Bronchial epithelial cell (primary cell): ENCODE measurements around the gene FAM117A. TPM values are rescaled to one million over a fixed set of nuclear protein-coding genes. Genes with fewer than 3 reads are reported as not detected.

ENCODE experiments used
- DNase-seq: peaks from one replicate; pipeline ENCODE4 v3.0.0-alpha.2; 2010; ENCODE audit warnings: low read depth
- FAIRE-seq: peaks from 2 replicates; lab custom pipeline; 2011; peaks lifted over from hg19 to GRCh38; lab: Jason Lieb, UNC
- H3K27me3 ChIP-seq: 2 replicates; pipeline ENCODE4 v1.5.1; 2011; ENCODE audit warnings: low read length; ENCODE audit not compliant: control insufficient read depth, insufficient read depth
- H3K36me3 ChIP-seq: 2 replicates; pipeline ENCODE4 v1.5.1; 2011; ENCODE audit warnings: low read length; ENCODE audit not compliant: control insufficient read depth, insufficient read depth
- H3K4me3 ChIP-seq: 2 replicates; pipeline ENCODE4 v1.5.1; 2011; ENCODE audit warnings: mild to moderate bottlenecking, low read depth, low read length, control low read depth
- total RNA-seq: library from RNA; depleted of rRNA; stranded (reverse); fragments of >200 nt; gene quantifications from 2 replicates; pipeline ENCODE4 v1.2.1, GENCODE V29; 2014
- TF ChIP-seq, protein P1 (sequence below): IDR thresholded peaks from 2 replicates; pipeline ENCODE4 v1.5.1; 2011; ENCODE audit warnings: mild to moderate bottlenecking, moderate library complexity, low read length, control low read depth, inconsistent platforms; ENCODE audit not compliant: insufficient read depth, severe bottlenecking

FAM117A gene
- total RNA-seq, 1 donor from 2014 or later, result 0.53 TPM

- no peak for DNase-seq
- FAIRE-seq, result no peak
These were observed 73.7 kb downstream of the FAM117A start for GRCh38 chr17:49690256-49690655.

GRCh38 chr17:49688848-49689247 lies 75.1 kb downstream of the FAM117A start:
- Histone ChIP-seq H3K4me3 (no peak overlapping the region), H3K27me3 (no peaks in the 10 kb centered on the region), H3K36me3 (no peaks in the 10 kb centered on the region)
- no peak for DNase-seq
- no peak for FAIRE-seq
- TF ChIP-seq, protein P1, sequence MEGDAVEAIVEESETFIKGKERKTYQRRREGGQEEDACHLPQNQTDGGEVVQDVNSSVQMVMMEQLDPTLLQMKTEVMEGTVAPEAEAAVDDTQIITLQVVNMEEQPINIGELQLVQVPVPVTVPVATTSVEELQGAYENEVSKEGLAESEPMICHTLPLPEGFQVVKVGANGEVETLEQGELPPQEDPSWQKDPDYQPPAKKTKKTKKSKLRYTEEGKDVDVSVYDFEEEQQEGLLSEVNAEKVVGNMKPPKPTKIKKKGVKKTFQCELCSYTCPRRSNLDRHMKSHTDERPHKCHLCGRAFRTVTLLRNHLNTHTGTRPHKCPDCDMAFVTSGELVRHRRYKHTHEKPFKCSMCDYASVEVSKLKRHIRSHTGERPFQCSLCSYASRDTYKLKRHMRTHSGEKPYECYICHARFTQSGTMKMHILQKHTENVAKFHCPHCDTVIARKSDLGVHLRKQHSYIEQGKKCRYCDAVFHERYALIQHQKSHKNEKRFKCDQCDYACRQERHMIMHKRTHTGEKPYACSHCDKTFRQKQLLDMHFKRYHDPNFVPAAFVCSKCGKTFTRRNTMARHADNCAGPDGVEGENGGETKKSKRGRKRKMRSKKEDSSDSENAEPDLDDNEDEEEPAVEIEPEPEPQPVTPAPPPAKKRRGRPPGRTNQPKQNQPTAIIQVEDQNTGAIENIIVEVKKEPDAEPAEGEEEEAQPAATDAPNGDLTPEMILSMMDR, result no peak

More at GRCh38 chr17:49690256-49690655, 73.7 kb downstream of the FAM117A start:
- Histone ChIP-seq H3K27me3 (no peaks in the 10 kb centered on the region), H3K4me3 (no peak overlapping the region), H3K36me3 (no peaks in the 10 kb centered on the region)
- TF ChIP-seq, protein P1, result no peak

DNA sequence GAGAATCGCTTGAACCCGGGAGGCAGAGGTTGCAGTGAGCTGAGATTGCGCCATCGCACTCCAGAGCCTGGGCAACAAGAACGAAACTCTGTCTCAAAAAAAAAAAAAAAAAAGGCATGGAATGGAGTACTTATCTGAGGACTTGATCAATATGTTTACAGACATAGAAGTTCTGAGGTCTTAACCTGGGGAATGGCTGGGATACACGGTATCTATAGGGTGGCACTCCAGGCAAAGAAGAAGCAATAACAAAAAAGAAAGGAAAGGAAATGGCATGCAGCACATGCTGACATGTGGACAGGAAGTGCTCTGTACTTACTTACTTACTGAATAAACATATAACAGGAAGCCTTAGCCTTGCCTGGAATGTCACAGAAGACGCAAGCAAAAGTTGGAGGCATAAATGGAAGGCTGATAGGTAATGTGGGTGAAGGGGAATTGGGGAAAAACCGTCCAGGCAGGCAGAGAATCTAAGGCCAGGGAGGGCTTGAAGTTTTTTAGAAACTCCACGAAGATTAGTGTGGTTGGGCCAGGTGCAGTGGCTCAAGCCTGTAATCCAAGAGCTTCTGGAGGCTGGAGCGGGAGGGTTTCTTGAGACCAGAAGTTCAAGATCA lies 75.9 kb downstream of the FAM117A start:
- peak; percentile 38 for DNase-seq
- no peak for FAIRE-seq
- Histone ChIP-seq H3K27me3 (no peaks in the 10 kb centered on the region), H3K36me3 (no peaks in the 10 kb centered on the region), H3K4me3 (no peak overlapping the region)
- TF ChIP-seq, protein P1, result no peak

GRCh38 chr17:49681106-49681979 lies 82.6 kb downstream of the FAM117A start:
- no peak overlapping the region for H3K4me3 ChIP-seq
- TF ChIP-seq, protein P1, result no peak
- DNase-seq (no peak), FAIRE-seq (no peak)
- H3K36me3 ChIP-seq, result no peaks in the 10 kb centered on the region
- no peaks in the 10 kb centered on the region for H3K27me3 ChIP-seq

DNA sequence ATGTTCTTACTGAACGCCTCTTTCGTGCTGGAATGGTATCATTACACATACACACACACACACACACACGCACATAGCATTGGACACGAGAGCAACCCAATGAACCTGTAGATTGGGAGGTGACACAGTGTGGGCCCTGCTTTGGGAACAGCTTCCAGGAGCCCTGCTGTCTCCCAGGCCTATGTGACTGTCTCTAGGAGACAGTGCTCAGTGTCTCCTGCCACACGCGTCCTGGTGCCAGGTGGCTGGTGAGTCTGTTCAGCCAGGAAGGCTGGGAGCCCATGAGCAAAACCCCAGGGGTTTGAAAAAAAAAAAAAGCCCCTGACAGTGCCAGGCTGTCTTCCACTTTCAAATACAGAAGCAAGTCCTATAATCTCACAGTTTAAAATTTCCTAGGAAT lies 83.6 kb downstream of the FAM117A start:
- no peaks in the 10 kb centered on the region for H3K36me3 ChIP-seq
- FAIRE-seq, result no peak
- no peak for DNase-seq

More for the DNA sequence above, 83.6 kb downstream of the FAM117A start:
- Histone ChIP-seq H3K27me3 (no peaks in the 10 kb centered on the region), H3K4me3 (no peak overlapping the region)
- TF ChIP-seq, protein P1, result no peak
